ENCODE results near the gene UHRF2. TPM values are rescaled to one million over a fixed set of nuclear protein-coding genes. Genes with fewer than 3 reads are reported as not detected.

The UHRF2 gene, protein sequence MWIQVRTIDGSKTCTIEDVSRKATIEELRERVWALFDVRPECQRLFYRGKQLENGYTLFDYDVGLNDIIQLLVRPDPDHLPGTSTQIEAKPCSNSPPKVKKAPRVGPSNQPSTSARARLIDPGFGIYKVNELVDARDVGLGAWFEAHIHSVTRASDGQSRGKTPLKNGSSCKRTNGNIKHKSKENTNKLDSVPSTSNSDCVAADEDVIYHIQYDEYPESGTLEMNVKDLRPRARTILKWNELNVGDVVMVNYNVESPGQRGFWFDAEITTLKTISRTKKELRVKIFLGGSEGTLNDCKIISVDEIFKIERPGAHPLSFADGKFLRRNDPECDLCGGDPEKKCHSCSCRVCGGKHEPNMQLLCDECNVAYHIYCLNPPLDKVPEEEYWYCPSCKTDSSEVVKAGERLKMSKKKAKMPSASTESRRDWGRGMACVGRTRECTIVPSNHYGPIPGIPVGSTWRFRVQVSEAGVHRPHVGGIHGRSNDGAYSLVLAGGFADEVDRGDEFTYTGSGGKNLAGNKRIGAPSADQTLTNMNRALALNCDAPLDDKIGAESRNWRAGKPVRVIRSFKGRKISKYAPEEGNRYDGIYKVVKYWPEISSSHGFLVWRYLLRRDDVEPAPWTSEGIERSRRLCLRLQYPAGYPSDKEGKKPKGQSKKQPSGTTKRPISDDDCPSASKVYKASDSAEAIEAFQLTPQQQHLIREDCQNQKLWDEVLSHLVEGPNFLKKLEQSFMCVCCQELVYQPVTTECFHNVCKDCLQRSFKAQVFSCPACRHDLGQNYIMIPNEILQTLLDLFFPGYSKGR
- 100 to 1,000 TPM; 141 to 149 TPM for total RNA-seq
- polyA plus RNA-seq (2013, experiment 1 of 2): 71.7 TPM
- polyA plus RNA-seq (2013, experiment 2 of 2): 104 TPM
- 55.8 to 251 (median 173) reads per million in 172 experiments for total RNA-seq

DNA sequence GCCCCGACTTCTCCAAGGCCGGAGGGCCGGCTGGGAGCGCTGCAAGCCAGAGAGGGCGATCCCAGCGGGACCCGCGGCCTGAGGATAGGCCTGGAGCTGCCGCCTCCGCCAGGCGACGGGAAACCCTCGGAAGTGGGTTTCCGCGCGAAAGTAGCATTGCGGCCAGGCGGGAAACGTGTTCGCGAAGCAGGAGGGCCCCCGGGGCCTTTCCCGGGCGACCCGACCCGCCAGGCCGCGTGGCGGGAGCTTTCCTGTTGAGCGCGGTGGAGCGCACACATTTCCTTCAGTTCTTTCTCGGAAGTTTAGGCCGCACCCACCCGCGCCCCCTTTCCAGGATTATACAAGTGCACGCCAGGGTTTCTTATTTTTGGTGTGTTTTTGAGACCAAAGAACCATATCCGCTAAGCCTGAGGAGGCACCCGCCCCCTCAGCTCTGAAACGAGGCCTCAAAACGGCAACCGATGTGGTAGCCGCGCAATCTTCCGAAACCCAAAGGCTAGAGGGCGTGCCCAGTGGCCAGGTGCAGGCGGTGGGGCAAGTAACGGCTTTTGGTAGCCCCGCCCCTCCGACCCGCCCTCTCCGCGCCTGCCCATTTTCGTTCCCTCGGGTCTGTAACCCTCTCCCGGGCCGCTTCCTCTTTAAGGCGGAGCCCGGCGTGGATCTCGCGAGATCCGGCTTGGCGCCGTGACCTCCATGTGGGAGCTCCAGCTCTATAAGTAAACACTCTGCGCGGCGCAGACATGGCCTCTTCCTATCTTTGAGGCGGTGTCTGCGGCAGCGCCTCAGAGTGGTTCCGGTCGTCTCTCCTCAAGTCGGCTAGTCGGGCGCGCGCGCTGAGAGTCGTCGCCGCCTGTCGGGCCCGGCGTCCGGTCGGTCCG lies at the start of gene UHRF2:
Gene UHRF2 (plus strand): TSS at position 713 of the 878 bp plus-strand sequence. CDS start 292 bp downstream, outside the sequence.
- Mint-ChIP-seq H3K4me1 (ENCODE audit: low read depth) (peaks cover 42% of the 10 kb centered on the region), H3K4me3 (peak within 1 kb of the TSS; percentile 93), H3K27me3 (no peaks in the 10 kb centered on the region), H3K9me3 (no peaks in the 10 kb centered on the region), H3K27ac (peak within 1 kb of the TSS; percentile 88), H3K36me3 (ENCODE audit: low read depth) (peaks cover 38% of the 10 kb centered on the region)
- TF ChIP-seq, protein P1, sequence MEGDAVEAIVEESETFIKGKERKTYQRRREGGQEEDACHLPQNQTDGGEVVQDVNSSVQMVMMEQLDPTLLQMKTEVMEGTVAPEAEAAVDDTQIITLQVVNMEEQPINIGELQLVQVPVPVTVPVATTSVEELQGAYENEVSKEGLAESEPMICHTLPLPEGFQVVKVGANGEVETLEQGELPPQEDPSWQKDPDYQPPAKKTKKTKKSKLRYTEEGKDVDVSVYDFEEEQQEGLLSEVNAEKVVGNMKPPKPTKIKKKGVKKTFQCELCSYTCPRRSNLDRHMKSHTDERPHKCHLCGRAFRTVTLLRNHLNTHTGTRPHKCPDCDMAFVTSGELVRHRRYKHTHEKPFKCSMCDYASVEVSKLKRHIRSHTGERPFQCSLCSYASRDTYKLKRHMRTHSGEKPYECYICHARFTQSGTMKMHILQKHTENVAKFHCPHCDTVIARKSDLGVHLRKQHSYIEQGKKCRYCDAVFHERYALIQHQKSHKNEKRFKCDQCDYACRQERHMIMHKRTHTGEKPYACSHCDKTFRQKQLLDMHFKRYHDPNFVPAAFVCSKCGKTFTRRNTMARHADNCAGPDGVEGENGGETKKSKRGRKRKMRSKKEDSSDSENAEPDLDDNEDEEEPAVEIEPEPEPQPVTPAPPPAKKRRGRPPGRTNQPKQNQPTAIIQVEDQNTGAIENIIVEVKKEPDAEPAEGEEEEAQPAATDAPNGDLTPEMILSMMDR (IDR thresholded peaks at IDR 0.05): no peak
- CTCF ChIA-PET: interaction anchor here (0.8 to 1.7 kb wide), 5 partner anchors 10 to 338 kb away, joined by 3 to 7 read pairs (median 4); no protein-coding TSS in a partner anchor
- H3K27me3 ChIP-seq (ENCODE audit: control insufficient read depth in 1 of 2, insufficient read depth in 2 of 2, low read length in 2 of 2): no peaks in the 10 kb centered on the region
- ATAC-seq (ENCODE audit: poor library complexity) (peak; percentile 90), DNase-seq (peak; percentile 98 to 100 (median 99))
- intact Hi-C loops (cut with DNase I, micrococcal nuclease): loop anchor here (1.0 to 10.0 kb wide), 11 partner anchors 58 to 785 kb away; partner anchors contain the start of genes KDM4C (in 2 of the 2), ERMP1 (in 1 of the 2) and RIC1 (in 1 of the 2)
- POLR2A ChIA-PET: interaction anchor here (0.6 to 4.8 kb wide), 42 partner anchors 11 to 1843 kb away, joined by 3 to 110 read pairs (median 5); partner anchors contain the start of genes CD274, CDC37L1, JAK2 and KDM4C
- H3K27ac ChIP-seq (ENCODE audit: low read depth in 1 of 2, low read length in 2 of 2): peak within 1 kb of the TSS; percentile 81 to 91
- peaks cover 32% of the 10 kb centered on the region for H3K4me1 ChIP-seq (ENCODE audit: insufficient read depth, low read length)
- no peaks in the 10 kb centered on the region for H3K36me3 ChIP-seq (ENCODE audit: insufficient read depth, low read length)
- peak within 1 kb of the TSS; percentile 70 for H3K4me3 ChIP-seq (ENCODE audit: low read length)
- peaks cover 0 to 3% of the 10 kb centered on the region in 2 experiments for H3K9me3 ChIP-seq (ENCODE audit: control insufficient read depth in 1 of 2, insufficient read depth in 1 of 2, low read length in 2 of 2)

DNA sequence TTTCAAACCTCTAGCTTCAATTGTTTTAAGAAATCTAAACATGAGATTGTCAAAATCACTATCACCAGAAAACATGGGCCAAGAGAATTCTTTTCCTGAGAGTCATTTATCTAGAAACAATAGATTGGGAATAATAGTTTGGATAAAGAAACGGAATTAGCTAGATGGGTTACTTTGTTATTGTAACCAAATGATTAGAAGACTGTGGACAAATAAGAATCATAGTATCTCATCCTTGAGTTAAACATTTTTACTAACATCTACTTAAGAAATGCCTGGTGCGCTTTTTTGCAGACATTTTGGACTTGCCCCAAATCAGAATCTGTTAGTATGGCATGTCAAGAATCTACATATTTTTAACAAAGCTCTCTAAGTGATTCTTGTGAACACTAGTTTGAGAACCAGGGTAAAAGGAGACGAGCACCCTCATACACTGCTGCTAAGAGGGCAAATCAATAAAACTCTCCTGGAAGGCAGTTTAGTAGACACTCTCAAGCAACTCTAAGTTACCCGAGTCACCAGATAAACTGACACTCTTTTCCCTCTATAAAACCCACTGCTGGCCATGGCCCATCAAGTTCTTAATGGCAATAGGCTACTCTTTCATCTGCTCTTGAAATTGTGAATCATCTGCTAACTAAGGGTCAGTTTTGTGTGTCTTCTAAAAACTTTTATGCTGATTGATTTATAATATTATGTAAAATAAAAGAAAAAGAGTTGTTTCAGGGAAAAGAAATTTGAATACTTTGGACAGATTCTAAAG lies 45.7 kb upstream of the UHRF2 start:
- Mint-ChIP-seq H3K4me3 (no peak overlapping the region), H3K4me1 (ENCODE audit: low read depth) (no peaks in the 10 kb centered on the region), H3K9me3 (peaks cover 3% of the 10 kb centered on the region), H3K27me3 (no peaks in the 10 kb centered on the region), H3K27ac (no peak overlapping the region), H3K36me3 (ENCODE audit: low read depth) (peaks cover 4% of the 10 kb centered on the region)
- CTCF ChIA-PET: no interaction called here
- DNase-seq (no peak), ATAC-seq (ENCODE audit: poor library complexity) (no peak)
- TF ChIP-seq, protein P1 (IDR thresholded peaks at IDR 0.05): no peak
- Histone ChIP-seq H3K27ac (ENCODE audit: low read depth in 1 of 2, low read length in 2 of 2) (no peak overlapping the region), H3K4me3 (ENCODE audit: low read length) (no peak overlapping the region), H3K9me3 (ENCODE audit: control insufficient read depth in 1 of 2, insufficient read depth in 1 of 2, low read length in 2 of 2) (peaks cover 10 to 20% of the 10 kb centered on the region in 2 experiments), H3K27me3 (ENCODE audit: control insufficient read depth in 1 of 2, insufficient read depth in 2 of 2, low read length in 2 of 2) (no peaks in the 10 kb centered on the region), H3K36me3 (ENCODE audit: insufficient read depth, low read length) (no peaks in the 10 kb centered on the region), H3K4me1 (ENCODE audit: insufficient read depth, low read length) (no peaks in the 10 kb centered on the region)
- POLR2A ChIA-PET: no interaction called here
- intact Hi-C loops (cut with DNase I, micrococcal nuclease): no loop called here
